Measurements from ENCODE around the gene EPHA10. TPM values are rescaled to one million over a fixed set of nuclear protein-coding genes. Genes with fewer than 3 reads are reported as not detected.
"Not testable (repeated sequence)": the region's sequence is repeated elsewhere in the genome, so short reads cannot be mapped to it uniquely, and the experiment has no call there.

The EPHA10 gene
- total RNA-seq, 1 donor from 2014 or later = 0.03 TPM

DNA sequence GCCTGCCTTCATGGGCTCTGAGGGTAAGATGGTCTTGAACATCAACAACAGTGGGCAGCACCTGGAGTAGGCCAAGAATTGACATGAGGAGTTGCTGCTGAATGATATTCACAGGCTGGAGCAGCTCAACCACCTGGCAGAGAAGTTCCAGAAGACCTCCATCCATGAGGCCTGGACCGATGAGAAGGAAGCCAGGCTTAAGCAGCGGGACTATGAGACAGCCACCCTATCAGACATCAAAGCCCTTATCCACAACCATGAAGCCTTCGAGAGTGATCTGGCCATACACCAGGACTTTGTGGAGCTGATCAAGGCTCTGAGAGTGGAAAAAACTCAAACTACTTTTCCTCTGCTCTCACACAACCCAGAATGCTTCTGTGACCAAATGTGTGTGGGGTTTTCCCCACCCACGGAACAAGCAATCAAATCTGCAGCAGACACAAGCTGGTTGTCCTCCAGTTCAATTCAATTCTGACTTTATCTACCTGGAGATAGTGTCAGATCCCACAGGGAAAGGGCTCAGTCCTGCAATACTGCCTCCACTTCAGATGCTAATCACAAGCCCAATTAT, 12.1 kb upstream of the EPHA10 start:
- ATAC-seq = no peak
- DNase-seq (ENCODE audit: low spot score) = no peak

- DNase-seq (ENCODE audit: low spot score); ATAC-seq: not testable (repeated sequence)
Observed at GRCh38 chr1:37771440-37771839, 6.5 kb upstream of the EPHA10 start.

- DNase-seq (ENCODE audit: low spot score) = no peak
Observed at GRCh38 chr1:37767488-37767887, 2.6 kb upstream of the EPHA10 start.

DNA sequence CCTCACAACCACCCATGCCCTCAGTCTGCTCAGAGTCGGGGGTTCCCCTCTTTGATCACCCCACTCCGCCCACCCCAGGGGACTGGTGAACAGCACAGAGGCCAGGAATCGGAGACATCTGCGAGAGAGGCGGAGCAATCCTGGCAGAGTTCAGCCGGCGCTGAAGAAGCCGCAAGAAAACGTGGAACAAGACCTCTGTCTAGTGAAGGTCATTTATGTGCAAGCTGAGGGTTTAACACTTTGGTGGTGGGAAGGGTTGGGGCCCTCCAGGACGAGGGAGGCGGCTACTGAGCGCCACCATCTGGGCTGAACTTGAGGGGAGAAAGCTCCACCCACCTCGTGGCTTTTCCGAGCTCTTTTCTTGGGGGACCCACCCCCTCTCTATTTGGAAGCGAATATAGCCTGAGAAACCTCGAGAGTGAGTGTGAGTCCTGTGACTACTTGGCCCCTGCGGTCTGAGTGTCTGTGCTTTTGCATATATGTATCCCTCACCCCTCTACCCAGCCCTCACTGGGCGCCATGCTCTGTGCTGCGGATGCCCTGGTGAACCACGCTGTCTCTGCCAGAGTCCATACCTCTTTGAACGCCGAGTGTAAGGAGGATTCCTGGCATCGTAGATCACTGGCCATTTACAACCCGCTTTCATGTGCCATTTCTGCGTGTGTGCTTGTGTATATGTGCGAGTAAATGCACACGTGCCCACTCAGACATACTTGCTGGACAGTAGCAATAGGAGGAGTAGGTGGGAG, 1.2 kb upstream of the EPHA10 start:
- DNase-seq (ENCODE audit: low spot score) (no peak), ATAC-seq (no peak)

More at GRCh38 chr1:37767488-37767887, 2.6 kb upstream of the EPHA10 start:
- no peak for ATAC-seq

DNA sequence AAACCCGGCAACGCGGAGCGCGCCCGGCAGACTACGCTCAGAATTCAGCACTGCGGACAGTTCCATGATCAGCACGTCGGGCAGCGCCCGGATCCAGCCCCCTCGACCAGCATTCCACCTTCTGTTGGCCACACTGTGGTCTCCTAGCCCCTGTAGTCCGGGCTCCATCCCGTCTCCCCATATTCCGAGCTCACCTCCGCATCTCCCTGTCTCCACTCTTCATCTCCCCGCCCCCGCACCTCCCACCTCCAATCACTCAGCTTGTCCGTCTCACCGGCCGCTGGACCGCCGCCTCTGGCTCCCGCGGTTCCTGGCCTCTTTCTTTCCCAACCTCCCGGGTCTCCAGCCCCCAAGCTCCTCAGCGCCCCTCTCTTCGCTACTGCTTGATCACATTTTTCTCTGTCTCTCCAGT, 500 bp downstream of the EPHA10 start:
- ATAC-seq (peak; percentile 60), DNase-seq (ENCODE audit: low spot score) (no peak)

DNA sequence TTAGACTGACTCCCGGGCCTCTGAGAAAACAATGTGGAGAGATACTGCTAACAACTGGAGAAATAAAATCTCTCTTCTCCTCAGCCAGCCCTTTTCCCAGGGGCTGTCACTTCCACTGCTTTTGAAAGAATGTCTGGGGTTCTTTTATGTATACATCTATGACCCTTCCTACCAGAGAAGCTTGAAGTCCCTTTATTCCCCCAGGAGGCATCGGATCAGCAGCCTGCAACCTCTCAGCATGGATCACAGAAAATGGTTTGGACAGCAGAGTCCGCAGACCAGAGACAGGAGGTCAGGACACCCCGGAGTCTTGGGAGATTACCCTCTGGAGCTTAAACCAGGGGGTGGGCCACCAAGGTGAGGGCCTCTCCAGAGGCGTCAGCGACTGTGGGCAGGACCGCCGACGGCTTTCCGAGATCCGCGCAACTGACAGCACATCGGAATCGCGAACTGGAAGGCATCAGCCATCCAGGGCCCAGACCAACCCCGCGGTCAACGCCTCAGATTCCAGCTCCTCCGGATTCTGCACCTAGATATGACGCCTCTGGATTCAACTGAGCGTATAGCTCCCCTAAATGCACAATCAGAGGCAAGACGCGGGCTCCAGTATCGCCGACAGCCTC, 1.0 kb downstream of the EPHA10 start:
- DNase-seq (ENCODE audit: low spot score) = no peak
- no peak for ATAC-seq

DNA sequence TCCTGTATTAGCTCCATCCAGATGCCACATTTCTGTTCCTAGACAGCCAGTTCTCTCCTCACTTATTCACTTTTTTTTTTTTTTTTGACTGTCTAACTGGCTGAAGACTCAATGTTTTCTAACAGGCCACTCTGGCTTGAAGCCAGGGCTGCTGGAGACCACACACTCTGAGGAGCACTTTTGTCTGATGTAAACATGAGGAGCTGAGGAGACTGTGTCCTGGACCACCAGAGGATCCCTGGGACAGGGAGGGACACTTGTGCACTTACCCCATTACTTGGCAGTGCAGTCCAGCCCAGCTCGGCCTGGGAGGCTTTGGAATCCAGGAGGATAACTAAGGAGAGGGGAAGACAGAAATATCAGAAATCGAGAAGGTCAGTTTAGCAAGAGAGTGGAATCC, 2.4 kb downstream of the EPHA10 start:
- ATAC-seq = no peak
- no peak for DNase-seq (ENCODE audit: low spot score)

GRCh38 chr1:37761416-37762095, 3.4 kb downstream of the EPHA10 start:
- DNase-seq (ENCODE audit: low spot score) (peak; percentile 27), ATAC-seq (no peak)

DNA sequence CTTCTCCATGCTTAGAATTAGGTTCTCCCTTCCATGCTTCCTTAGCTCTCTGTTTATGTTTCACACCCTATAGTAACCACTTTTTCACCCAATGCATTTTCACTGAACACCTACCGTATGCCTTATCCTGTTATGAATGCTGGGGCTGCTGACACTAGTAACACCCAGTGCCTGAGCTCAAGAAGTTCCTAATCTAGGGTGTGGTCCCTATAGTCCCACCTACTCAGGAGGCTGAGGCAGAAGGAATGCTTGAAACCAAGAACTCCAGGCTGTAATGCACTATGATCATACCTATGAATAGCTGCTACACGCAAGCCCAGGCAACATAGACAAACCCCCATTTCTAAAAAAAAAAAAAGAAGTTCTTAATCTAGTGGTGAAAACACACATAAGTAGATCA, 5.5 kb downstream of the EPHA10 start:
- ATAC-seq (no peak), DNase-seq (ENCODE audit: low spot score) (peak; percentile 4)

GRCh38 chr1:37755951-37756560, 8.9 kb downstream of the EPHA10 start:
- DNase-seq (ENCODE audit: low spot score) (peak; percentile 10), ATAC-seq (no peak)

DNA sequence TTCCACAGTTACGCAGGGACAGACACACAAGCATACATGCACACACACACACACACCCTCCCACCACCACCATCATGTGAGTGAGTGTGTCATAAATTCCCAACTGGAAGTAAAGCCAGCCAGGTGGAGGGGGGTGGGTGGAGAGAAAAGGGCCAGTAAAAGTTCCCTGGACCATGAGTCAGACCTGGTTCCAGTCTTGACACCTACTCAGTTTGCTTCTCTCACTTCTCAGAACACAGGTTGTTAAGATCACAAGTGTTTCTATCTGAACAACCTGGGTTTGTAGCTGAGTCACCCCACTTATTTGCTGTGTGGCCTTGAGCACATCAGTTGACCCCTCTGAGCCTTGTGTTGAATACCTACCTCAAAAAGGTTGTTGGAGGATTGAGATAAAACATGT, 9.6 kb downstream of the EPHA10 start:
- DNase-seq (ENCODE audit: low spot score) (no peak), ATAC-seq (no peak)

DNA sequence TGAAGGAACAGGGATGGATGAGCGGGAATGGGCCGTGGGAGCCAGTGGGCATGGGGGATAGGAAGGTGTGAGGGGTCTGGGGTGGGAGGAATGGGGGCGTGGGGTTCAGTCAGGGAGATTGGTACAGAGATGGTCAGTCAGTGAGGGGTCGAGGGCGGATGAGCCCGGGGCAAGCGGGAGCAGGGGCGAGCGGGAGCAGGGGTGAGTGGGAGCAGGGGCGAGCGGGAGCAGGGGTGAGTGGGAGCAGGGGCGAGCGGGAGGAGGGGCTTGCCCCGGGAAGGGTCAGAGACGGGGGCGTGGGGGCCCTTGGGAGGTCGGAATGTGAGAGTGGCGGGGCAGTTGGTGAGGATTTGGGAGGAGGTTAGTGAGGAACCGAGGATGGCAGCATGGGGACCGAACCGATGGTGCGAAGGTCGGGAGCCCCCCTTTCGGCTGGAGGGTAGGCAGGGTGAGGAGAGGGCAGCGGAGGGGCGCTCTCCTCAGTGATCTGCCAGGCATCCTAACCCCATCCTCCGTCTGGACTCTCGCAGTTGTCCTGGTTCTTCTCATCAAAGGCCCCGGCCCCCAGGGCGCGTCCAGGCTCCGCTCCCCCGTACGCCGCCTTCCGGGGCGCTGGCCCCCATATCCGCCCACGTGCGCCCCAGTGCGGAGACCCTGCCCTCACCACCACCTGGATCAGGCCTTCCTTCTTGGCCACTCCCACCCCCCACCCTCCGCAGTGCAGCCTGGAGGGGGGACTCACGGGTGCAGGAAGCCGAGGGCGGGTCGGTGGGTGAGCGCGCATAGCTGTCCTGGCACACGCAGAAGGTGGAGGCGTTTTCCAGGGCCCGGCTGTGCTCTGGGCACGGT, 11.2 kb downstream of the EPHA10 start:
- no peak for DNase-seq (ENCODE audit: low spot score)
- ATAC-seq = no peak

DNA sequence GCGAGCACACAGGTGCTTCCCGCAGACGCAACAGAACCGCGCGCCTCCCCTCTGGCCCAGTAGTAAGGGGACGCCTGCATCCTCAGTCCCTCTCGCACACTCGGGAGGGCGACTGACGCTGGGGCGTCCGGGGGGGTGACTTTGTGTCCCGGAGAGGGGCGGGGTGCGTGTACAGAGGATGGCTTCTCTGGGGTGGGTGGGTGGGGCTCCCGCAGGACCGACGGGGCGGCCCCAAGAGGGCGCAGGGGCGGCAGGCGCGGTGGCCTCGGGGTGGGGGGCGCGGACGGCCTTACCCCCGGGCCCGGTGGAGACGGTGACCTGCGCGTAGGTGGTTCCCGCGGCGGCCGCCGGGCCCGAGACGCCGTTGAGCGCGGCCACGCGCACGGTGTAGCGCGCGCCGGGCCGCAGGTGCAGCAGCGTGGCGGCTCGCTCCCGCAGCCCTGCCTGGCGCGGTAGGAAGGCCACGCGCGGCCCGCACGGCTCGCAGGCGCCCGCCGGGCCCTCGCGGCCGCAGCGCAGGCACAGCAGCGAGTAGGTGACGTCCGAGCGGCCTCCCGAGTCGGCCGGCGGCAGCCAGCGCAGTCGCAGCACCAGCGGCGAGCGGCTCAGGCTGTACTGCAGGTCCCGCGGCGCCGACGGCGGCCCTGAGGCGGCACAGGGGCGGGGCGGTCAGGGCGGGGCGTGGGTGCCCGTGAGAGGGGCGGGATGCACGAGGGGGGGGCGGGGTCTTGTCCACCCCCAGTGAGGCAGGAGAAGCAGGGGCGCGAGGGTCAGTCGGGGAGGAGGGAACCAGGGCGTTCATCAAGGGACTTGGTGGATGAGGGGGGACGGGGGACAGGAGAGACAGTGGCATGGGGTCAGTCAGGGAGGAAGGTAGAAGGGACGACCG, 12.1 kb downstream of the EPHA10 start:
- DNase-seq (ENCODE audit: low spot score) = no peak
- peak; percentile 77 for ATAC-seq

DNA sequence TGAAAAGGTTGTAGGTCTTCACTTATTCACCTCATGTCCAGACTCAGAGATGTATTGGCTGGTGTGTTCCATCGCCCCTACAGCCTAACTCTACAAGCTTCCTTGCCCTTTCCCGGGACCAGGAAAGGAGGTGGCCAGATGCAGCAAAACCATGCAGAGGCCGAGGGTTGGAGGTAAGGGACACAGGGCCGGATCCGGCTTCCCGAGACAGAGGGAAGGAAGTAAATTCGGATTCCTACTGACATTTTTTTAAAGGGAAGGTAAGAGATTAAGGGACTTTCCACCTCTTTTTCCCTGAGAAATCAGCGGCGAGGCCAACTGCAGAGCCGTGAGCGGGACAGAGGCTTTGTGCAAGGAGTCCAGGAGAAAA, 12.7 kb downstream of the EPHA10 start:
- DNase-seq (ENCODE audit: low spot score) (no peak), ATAC-seq (no peak)

DNA sequence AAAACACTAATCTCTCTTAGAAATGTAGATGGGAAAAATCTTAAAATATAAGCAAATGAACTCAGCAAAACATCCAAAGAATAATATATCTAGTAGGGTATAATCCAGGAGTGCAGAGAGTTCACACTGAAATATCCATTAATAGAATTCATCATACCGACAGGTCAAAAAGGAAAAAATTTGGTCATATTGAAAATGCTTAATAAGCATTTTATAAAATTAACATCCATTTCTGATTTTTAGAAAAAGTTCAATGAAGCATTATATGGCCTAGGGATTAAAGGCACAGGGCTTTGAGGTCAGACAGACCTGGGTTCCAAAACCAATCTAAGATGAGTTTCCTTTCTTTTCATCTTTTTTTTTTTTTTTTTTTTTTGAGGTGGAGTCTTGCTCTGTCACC, 16.4 kb downstream of the EPHA10 start:
- DNase-seq (ENCODE audit: low spot score) = no peak
- no peak for ATAC-seq

- no peak for ATAC-seq
- DNase-seq (ENCODE audit: low spot score) = no peak
Observed at GRCh38 chr1:37746806-37747205, 18.1 kb downstream of the EPHA10 start.

GRCh38 chr1:37741662-37742061, 23.3 kb downstream of the EPHA10 start:
- DNase-seq (ENCODE audit: low spot score) (no peak), ATAC-seq (no peak)

DNA sequence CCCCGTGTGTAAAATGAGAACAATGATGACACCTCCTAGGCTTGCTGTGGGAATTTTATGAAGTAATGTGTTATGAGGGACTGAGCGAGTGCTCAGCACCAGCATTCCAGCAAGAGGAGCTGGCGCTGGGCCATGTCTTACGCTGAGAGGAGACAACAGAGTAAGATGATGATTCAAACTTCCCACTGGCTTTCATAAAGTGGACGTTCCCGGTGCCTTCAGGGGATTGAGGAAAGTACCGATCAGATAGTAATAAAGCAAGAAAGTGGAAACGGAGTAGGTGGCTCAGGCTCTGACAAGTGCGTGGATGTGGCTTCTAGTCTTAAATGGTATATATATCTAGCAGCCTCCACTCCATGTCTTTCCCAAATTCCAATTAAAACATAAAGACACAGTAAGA, 23.8 kb downstream of the EPHA10 start:
- ATAC-seq (no peak), DNase-seq (ENCODE audit: low spot score) (no peak)

- ATAC-seq = no peak
- DNase-seq (ENCODE audit: low spot score) = no peak
Observed at GRCh38 chr1:37739222-37739621, 25.7 kb downstream of the EPHA10 start.

Data from left lobe of liver (tissue), 2 donors.